HG02763 (cell line): ENCODE results near the gene LTBP4.
"Not testable (repeated sequence)": the region's sequence is repeated elsewhere in the genome, so short reads cannot be mapped to it uniquely, and the experiment has no call there.

Experiments used
- ATAC-seq: cut with Tn5 transposase; IDR thresholded peaks from one replicate; pipeline ENCODE4 v1.9.1; 2021; ENCODE audit warnings: mild to moderate bottlenecking, moderate library complexity; ENCODE audit not compliant: unreplicated experiment

LTBP4 gene

DNA sequence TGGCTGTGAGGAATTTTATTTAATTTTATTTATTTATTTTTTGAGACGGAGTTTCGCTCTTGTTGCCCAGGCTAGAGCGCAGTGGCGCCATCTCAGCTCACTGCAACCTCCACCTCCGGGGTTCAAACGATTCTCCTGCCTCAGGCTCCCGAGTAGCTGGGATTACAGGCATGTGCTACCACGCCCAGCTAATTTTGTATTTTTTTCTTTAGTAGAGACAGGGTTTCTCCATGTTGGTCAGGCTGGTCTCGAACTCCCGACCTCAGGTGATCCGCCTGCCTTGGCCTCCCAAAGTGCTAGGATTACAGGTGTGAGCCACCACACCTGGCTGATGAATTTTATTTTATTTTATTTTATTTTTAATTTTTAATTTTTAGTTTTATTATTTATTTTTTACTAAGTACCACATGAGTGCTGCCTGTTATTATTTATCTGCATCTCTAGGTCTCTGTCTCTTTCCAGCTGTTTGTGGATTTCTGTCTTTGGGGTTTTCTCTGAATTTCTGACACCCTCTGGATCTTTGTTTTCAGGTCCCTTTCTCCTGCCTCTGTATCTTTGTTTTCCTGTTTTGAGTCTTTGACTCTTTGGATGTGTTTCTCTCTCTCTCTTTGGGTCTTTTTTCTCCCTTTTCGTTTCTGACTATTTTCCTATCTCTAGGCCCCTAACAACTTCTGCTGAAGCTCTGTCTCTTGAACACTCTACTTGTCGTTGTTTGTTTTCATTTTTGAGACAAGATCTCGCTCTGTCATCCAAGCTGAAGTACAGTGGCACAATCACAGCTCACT lies 23.4 kb downstream of the LTBP4 start:
- ATAC-seq: not testable (repeated sequence)

DNA sequence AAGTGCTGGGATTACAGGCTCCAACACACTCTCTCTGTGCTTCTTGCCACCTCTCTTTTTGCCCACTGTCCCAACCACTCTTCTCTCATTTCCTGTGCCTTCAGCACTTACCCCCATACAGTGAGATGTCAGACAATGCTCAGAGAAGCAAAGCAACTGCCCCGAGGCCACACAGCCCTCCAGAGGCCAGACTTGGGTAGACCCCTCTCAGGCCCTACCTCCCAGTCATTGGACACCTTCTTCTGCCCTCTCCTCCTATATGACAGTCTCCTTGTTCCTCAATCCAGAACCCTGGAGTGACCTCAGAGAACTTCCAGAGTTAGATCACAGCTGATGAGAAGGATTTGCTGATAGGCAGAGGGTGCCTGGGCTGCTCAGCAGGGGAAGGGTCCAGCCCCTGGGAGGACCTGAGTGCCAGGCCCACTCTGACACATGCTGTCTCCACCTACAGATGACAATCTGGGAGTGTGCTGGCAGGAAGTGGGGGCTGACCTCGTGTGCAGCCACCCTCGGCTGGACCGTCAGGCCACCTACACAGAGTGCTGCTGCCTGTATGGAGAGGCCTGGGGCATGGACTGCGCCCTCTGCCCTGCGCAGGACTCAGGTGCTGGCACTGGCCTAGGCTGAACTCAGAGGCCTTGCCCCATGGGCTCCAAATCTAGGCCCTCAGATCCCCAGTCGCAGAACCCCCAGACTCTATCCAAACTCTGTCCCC lies 24.4 kb downstream of the LTBP4 start:
- ATAC-seq: no peak

DNA sequence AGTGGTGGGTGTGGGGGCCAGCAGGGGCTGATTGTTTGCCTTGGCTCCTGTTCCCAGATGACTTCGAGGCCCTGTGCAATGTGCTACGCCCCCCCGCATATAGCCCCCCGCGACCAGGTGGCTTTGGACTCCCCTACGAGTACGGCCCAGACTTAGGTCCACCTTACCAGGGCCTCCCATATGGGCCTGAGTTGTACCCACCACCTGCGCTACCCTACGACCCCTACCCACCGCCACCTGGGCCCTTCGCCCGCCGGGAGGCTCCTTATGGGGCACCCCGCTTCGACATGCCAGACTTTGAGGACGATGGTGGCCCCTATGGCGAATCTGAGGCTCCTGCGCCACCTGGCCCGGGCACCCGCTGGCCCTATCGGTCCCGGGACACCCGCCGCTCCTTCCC lies 25.7 kb downstream of the LTBP4 start:
- ATAC-seq: no peak

DNA sequence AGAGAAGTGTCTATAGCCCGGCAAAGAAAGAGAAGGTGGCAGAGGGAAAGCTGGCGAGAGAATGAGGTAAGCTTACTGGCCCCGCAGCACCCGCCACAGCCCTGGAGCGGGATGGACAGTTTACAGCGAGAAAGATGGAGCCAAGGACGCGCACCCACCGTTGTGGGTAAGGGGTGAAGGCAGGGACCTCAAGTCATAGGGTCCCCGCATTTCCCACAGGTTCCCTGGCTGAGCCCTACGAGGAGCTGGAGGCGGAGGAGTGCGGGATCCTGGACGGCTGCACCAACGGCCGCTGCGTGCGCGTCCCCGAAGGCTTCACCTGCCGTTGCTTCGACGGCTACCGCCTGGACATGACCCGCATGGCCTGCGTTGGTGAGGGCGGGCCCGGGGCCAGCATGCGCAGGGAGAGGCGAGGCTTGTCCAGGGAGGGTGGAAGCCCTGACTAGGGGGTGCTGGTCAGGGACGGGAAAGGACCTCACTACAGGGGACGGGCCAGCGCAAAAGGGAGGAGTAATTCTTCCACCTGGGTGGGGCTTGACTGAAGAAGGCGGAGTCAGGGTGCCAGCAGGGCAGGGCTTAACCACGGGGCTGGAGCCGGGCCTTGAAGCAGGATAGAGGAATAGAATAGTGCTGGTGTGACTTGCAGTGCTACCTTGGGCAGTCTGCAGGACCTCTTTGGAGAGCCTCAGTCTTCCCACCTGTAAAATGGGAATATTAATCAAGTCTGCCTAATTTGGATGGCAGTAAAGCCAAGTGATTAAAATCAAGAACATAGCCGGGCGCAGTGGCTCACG lies 26.5 kb downstream of the LTBP4 start:
- no peak for ATAC-seq

DNA sequence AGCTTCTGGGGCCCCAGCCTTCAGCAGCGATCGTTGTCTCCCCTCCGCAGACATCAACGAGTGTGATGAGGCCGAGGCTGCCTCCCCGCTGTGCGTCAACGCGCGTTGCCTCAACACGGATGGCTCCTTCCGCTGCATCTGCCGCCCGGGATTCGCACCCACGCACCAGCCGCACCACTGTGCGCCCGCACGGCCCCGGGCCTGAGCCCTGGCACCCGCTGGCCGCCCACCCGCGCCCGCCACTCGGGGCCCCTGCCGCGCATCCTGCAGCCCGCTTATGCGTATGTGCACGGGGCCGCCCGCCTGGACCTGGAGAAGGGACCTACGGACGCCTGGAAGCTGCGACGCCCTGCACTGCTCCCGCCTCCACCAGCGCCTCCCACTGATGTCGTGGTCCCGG lies 28.2 kb downstream of the LTBP4 start:
- ATAC-seq: no peak

DNA sequence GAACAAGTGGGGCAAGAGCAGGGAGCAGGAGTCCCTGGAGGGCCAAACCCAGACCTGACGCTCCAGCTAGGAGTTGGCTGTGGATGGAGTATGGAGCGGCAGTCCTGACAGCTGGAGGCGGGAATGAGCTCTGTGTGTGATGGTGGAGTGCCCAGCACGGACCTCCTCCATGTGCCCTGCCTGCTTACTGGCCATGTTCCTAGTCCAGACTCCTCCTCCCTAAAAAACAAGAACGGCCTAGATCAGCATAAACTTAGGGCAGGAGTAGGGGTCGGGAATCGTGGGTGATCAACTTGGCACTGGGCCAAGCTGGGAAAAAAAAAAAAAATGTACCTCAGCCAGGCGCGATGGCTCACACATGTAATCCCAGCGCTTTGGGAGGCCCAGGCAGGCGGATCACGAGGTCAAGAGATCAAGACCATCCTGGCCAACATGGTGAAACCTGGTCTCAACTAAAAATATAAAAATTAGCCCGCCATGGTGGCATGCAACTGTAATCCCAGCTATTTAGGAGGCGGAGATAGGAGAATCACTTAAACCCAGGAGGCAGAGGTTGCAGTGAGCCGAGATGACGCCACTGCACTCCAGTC lies 29.5 kb downstream of the LTBP4 start:
- no peak for ATAC-seq

DNA sequence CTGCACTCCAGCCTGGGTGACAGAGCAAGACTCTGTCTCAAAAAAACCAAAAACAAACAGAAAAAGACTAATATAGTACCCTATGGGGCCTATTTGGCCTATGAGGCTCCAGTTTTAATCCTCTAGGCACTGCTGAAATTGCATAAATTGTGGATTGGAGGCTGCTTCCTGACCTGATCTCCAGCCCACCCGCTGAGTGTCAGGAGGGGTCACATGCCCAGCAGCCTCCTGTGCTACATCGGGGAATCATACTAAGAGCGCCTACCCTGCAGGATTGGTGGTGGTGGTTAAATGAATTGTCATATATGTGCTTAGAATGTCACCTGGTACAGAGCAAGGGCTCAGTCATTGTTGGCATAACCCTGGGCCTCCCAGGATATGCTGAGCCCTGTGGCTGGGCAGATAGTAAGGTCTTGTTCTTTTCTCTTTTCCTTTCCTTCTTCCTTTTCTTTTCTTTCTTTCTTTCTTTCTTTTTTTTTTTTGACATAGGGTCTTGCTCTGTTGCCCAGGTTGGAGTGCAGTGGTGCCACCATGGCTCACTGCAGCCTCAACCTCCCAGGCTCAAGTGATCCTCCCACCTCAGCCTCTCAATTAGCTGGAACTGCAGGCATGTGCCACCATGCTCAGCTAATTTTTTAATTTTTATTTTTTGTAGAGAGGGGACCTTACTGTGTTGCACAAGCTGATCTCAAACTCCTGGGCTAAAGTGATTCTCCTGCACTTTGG lies 31.3 kb downstream of the LTBP4 start:
- ATAC-seq: no peak

DNA sequence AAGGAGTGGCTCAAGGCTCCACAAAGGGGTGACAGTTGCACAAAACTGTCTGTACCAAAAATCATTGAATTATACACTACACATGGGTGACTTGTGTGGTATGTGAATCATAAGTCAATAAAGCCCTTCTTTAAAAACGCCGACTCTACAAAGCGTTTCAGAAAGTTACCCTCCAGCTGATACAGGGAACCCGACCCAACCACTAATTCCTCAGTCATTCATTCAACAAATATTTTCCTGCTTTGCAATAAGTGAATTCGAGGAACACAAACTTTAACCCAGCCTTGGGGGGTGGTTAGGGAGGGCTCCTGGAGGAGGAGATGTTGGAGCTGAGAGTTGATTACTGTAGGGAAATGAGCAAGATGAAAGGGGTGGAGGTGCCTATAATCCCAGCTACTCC lies 32.0 kb downstream of the LTBP4 start:
- no peak for ATAC-seq

DNA sequence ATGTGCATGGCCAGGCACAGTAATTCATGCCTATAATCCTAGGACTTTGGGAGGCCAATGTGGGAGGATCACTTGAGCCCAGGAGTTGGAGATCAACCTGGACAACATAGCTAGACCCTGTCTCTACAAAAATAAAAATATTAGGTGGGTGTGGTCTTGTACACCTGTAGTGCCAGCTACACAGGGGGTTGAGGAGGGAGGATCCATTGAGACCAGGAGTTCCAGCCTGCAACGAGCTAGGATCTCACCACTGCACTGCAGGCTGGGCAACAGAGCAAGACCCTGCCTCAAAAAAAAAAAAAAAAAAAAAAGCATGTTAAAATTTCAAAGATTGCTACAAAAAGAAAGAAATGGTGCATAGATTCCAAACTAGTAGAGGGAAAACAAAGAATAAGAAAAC lies 37.2 kb downstream of the LTBP4 start:
- no peak for ATAC-seq

DNA sequence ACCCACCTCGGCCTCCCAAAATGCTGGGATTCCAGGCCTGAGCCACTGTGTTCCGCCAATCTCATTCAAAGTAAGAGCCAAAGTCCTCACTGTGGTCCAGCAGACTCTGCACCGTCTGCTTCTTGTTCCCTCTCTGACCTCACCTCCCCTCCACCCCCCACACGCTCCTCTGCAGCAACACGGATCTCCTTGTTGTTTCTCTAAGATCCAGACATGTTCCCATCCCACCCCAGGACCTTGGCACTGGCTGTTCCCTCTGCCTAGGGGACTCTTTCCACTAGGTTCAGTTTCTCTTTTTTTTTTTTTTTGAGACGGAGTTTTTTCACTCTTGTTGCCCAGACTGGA lies 38.4 kb downstream of the LTBP4 start:
- ATAC-seq: no peak

DNA sequence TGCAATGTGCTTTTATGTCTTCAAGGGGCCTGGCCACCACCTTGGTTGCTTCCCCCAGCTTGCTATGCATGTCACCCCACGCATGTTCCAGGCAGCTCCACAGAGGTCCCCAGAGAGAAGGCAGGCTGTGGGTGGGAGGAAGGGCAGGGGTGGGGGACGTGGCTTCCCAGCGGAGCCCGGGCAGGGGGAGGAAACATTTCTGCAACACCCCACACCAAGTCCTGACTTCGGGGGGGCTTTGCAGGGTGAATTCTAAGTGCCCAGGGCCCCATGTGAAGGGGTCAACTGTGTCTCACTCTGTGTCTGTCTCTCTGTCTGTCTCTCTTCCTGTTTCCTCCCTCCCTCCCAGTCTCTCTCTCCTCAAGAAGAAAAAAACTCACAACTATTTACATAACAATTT lies 39.6 kb downstream of the LTBP4 start:
- no peak for ATAC-seq

DNA sequence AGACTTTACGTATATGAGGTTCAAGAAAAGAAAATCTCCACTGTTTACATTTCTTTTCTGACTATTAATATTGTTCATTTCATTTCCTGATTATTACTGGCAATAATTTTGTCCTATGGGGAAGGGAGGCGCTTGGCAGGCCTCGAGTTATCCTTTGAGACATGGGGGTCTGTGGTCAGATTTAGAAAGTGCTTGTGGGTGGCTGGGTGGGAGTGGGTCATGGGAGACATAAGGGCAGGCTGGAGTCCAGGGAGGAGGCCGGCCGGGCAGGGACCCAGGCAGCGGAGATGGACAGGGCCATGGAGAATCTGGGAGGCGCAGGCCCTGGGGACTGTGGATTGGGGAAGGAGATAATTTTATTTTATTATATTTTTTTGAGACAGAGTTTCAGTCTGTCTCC lies 40.1 kb downstream of the LTBP4 start:
- ATAC-seq: no peak

DNA sequence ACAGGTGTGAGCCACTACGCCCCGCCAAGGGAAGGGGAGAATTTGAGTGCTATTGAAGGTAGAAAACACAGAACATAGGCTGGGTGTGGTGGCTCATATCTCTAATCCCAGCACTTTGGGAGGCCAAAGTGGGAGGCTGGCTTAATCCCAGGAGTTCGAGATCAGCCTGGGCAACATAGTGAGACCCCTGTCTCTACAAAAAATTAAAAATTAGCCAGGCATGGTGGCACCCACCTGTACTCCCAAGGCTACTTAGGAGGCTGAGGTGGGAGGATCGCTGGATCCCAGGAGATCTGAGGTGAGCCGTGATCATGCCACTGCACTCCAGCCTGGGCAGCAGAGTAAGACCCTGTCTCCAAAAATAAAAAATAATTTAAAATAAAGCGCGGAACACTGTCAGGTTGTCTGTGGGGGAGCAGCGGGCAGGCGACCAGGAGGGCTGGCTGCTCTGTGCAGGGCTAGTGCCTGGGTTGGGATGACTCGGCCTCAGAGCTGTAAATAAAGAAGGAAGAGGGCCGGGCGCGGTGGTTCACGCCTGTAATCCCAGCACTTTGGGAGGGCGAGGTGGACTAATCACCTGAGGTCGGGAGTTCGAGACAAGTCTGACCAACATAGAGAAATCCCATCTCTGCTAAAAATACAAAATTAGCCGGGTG lies 41.0 kb downstream of the LTBP4 start:
- ATAC-seq: no peak

DNA sequence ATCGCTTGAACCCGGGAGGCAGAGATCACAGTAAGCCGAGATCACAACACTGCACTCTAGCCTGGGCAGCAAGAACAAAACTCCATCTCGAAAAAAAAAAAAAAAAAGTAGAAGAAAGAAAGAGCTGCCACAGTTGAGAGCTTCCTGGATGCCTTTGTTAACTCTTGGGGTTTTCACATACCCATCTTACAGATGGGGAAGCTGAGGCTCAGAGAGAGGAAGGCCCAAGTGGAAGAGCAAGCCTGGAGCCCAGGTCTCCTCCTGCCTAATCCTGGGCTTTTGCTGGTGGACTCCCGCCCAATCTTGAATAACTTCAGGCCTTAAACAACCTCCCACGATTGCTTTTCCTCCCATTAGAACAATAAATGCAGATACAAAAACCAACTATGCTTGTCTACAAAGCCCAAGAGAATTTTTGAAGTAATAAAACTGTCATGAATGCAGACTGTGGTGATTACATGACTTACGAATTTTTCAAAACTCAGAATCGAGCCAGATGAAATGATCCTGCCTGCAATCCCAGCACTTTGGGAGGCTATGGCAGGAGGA lies 41.7 kb downstream of the LTBP4 start:
- ATAC-seq: no peak

DNA sequence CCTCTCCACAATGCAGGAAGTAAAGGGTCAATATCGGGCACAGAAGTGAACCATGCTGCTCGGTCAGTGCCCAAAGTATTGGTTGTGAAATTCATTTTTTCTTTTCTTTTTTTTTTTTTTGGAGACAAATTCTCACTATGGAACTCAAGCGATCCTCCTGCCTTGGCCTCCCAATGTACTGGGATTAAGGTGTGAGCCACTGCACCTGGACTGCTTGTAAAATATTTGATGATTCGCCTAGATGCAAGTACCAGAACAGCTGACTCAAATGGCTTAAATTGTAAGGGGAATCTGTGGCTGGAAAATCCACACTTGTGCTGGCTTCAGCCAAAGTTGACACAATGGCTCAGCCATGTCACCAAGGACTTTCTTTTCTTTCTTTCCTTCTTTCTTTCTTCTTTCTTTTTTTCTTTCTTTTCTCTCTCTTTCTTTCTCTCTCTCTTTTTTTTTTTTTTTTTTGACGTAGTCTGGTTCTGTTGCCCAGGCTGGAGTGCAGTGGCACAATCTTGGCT lies 45.6 kb downstream of the LTBP4 start:
- ATAC-seq: no peak

DNA sequence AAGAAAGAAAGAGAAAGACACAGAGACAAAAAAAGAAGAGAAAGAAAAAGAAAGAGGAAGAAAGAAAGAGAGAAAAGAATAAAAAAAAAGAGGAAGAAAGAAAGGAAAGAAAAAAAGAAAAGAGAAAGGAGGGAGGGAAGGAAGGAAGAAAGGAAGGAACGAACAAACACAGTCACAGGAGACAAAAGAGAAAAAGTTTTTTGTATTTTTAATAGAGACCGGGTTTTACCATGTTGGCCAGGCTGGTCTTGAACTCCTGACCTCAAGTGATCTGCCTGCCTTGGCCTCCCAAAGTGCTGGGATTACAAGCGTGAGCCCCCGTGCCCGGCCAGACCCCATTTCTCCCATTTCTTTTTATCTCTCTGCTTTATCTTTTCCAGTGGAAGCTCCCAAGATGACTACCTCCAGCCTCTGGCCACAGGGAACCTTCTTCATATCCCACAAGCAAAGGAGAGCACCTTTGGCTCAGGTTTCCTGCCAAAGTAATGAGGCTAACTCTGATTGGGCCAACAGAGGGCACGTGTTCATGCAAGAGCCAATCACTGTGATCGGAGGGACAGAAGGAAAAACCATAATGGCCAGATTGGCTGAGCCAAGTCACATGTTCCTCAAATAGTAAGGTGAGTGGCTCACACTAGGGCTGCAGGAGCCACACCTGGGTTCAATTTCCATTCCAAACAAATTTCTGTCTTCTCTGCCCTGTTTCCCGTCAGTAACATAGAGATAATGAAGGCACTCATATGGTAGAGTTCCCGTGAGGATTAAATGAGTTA lies 48.9 kb downstream of the LTBP4 start:
- not testable (repeated sequence) for ATAC-seq

DNA sequence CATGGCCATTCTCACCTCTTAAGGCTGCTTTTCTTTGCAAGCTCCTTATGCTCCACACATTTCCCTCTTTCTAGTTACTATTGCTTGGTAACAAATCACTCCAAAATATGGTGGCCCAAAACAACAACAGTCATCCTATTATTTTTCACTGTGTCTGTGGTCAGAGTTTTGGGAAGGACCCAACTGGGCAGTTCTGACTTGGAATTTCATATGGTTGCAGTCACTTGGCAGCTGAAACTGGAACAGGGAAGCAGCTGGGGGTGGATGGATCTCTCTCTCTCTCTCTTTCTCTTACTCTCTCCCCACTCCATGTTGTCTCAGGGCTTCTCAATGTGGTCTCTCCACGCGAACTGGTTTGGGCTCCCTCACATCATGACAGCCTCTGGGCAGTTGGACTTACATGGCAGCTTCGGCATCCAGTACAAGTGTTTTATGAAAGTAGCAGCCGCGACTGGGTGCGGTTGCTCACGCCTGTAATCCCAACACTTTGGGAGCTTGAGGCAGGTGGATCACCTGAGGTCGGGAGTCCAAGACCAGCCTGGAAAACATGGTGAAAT lies 49.7 kb downstream of the LTBP4 start:
- ATAC-seq: no peak

DNA sequence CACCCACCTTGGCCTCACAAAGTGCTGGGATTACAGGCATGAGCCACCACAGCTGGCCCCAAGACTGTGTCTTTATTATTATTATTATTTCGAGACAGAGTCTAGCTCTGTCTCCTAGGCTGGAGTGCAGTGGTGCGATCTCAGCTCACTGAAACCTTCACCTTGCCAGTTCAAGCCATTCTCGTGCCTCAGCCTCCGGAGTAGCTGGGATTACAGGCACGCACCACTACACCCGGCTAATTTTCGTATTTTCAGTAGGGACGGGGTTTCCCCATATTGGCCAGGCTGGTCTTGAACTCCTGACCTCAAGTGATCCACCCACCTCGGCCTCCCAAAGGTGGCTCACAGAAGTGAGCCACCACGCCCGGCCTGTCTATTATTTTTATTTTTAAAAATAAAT lies 51.1 kb downstream of the LTBP4 start:
- not testable (repeated sequence) for ATAC-seq

DNA sequence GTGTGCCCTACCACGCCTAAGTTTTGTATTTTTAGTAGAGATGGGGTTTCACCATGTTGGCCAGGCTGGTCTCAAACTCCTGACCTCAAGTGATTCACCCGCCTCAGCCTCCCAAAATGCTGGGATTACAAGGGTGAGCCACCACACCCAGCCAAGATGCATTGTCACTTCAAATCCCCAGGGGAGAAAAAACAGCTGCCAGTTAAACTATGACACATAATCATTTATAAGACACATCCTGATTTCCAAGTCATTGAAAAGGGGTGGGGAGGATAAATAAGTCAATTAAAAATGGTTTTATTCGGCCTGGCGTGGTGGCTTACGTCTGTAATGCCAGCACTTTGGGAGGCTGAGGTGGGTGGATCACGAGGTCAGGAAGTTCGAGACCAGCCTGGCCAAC lies 54.5 kb downstream of the LTBP4 start:
- not testable (repeated sequence) for ATAC-seq
